HUES64 (cell line): ENCODE data around the gene DUOXA2.

Source experiments
- H3K27ac ChIP-seq: 2 replicates; pipeline ENCODE4 v1.7.0; 2013; ENCODE audit warnings: low read depth, low read length, inconsistent platforms
- H3K27me3 ChIP-seq: 2 replicates; pipeline ENCODE4 v1.6.1; 2013; ENCODE audit warnings: mild to moderate bottlenecking, low read length; ENCODE audit not compliant: insufficient read depth
- H3K36me3 ChIP-seq: 2 replicates; pipeline ENCODE4 v1.6.1; 2013; ENCODE audit warnings: mild to moderate bottlenecking, low read length; ENCODE audit not compliant: insufficient read depth
- H3K4me1 ChIP-seq: 2 replicates; pipeline ENCODE4 v1.6.1; 2013; ENCODE audit warnings: mild to moderate bottlenecking, low read length, moderate library complexity; ENCODE audit not compliant: insufficient read depth
- H3K4me3 ChIP-seq: 2 replicates; pipeline ENCODE4 v1.5.1; 2013; ENCODE audit warnings: mild to moderate bottlenecking, low read length, moderate library complexity
- H3K9ac ChIP-seq: 2 replicates; pipeline ENCODE4 v1.6.1; 2013; ENCODE audit warnings: mild to moderate bottlenecking, low read depth, low read length
- H3K9me3 ChIP-seq: 2 replicates; pipeline ENCODE4 v1.6.1; 2013; ENCODE audit warnings: low read depth, low read length; ENCODE audit not compliant: insufficient read depth
- WGBS: fragments of 150-250, 120-280 bp; methylation state at CpG from one replicate; pipeline ENCODE4 v1.1.7; 2013; ENCODE audit warnings: missing lambda C conversion rate; 5-methylcytosine and 5-hydroxymethylcytosine counted together

DUOXA2 gene

GRCh38 chr15:45084163-45084562 is 30.0 kb upstream of the DUOXA2 start:
- no peaks in the 10 kb centered on the region for H3K4me1 ChIP-seq
- H3K27me3 ChIP-seq, result no peaks in the 10 kb centered on the region
- no peak overlapping the region for H3K4me3 ChIP-seq
- no peak overlapping the region for H3K27ac ChIP-seq
- no peaks in the 10 kb centered on the region for H3K36me3 ChIP-seq
- no peaks in the 10 kb centered on the region for H3K9me3 ChIP-seq
- 94% methylated on average over 2 of the region's 3 CpGs for WGBS
- no peak overlapping the region for H3K9ac ChIP-seq

GRCh38 chr15:45087513-45087912 is 26.6 kb upstream of the DUOXA2 start:
- Histone ChIP-seq H3K27ac (no peak overlapping the region), H3K4me1 (no peaks in the 10 kb centered on the region), H3K36me3 (no peaks in the 10 kb centered on the region), H3K4me3 (no peak overlapping the region), H3K27me3 (no peaks in the 10 kb centered on the region; the same call in 1 of the 2 replicates), H3K9me3 (no peaks in the 10 kb centered on the region), H3K9ac (no peak overlapping the region)
- WGBS, result 94% methylated on average over 1 of the region's 1 CpG

GRCh38 chr15:45088801-45089711 is 25.1 kb upstream of the DUOXA2 start:
- Histone ChIP-seq H3K9me3 (no peaks in the 10 kb centered on the region), H3K27me3 (no peaks in the 10 kb centered on the region; the same call in 1 of the 2 replicates), H3K36me3 (no peaks in the 10 kb centered on the region), H3K27ac (no peak overlapping the region), H3K4me3 (no peak overlapping the region), H3K4me1 (no peaks in the 10 kb centered on the region), H3K9ac (no peak overlapping the region)
- WGBS, result 93% methylated on average over 10 of the region's 10 CpGs

- Histone ChIP-seq H3K36me3 (no peaks in the 10 kb centered on the region), H3K4me1 (no peaks in the 10 kb centered on the region), H3K27me3 (no peaks in the 10 kb centered on the region; the same call in 1 of the 2 replicates), H3K9ac (no peak overlapping the region), H3K27ac (no peak overlapping the region), H3K9me3 (no peaks in the 10 kb centered on the region), H3K4me3 (no peak overlapping the region)
- 68% methylated on average over 3 of the region's 3 CpGs for WGBS
Observed at GRCh38 chr15:45089712-45090373, 24.3 kb upstream of the DUOXA2 start.

- Histone ChIP-seq H3K27me3 (no peaks in the 10 kb centered on the region; the same call in 1 of the 2 replicates), H3K9me3 (no peaks in the 10 kb centered on the region), H3K4me3 (no peak overlapping the region), H3K4me1 (no peaks in the 10 kb centered on the region), H3K27ac (no peak overlapping the region), H3K9ac (no peak overlapping the region), H3K36me3 (no peaks in the 10 kb centered on the region)
- WGBS, result 68% methylated on average over 7 of the region's 7 CpGs
Observed at GRCh38 chr15:45091161-45091560, 23.0 kb upstream of the DUOXA2 start.

- Histone ChIP-seq H3K9me3 (no peaks in the 10 kb centered on the region), H3K9ac (no peak overlapping the region), H3K36me3 (no peaks in the 10 kb centered on the region), H3K27ac (no peak overlapping the region), H3K27me3 (no peaks in the 10 kb centered on the region; the same call in 1 of the 2 replicates), H3K4me3 (no peak overlapping the region), H3K4me1 (no peaks in the 10 kb centered on the region)
- WGBS, result 88% methylated on average over 2 of the region's 2 CpGs
Observed at GRCh38 chr15:45091576-45091975, 22.6 kb upstream of the DUOXA2 start.

- no peak overlapping the region for H3K27ac ChIP-seq
- no peaks in the 10 kb centered on the region; the same call in 1 of the 2 replicates for H3K27me3 ChIP-seq
- no peaks in the 10 kb centered on the region for H3K9me3 ChIP-seq
- WGBS, result 92% methylated on average over 4 of the region's 4 CpGs
- no peak overlapping the region for H3K9ac ChIP-seq
- no peaks in the 10 kb centered on the region for H3K4me1 ChIP-seq
- no peaks in the 10 kb centered on the region for H3K36me3 ChIP-seq
- no peak overlapping the region for H3K4me3 ChIP-seq
Observed at GRCh38 chr15:45093013-45093412, 21.1 kb upstream of the DUOXA2 start.

- WGBS, result 95% methylated on average over 11 of the region's 11 CpGs
- H3K27me3 ChIP-seq, result no peaks in the 10 kb centered on the region; the same call in 1 of the 2 replicates
- no peak overlapping the region for H3K27ac ChIP-seq
- H3K9ac ChIP-seq, result no peak overlapping the region
- no peak overlapping the region for H3K4me3 ChIP-seq
- no peaks in the 10 kb centered on the region for H3K9me3 ChIP-seq
- no peaks in the 10 kb centered on the region for H3K36me3 ChIP-seq
- no peaks in the 10 kb centered on the region for H3K4me1 ChIP-seq
Observed at GRCh38 chr15:45093622-45094357, 20.3 kb upstream of the DUOXA2 start.

- no peaks in the 10 kb centered on the region for H3K4me1 ChIP-seq
- H3K9me3 ChIP-seq, result no peaks in the 10 kb centered on the region
- H3K27me3 ChIP-seq, result peaks cover under 1% of the 10 kb centered on the region; the same call in 1 of the 2 replicates
- H3K36me3 ChIP-seq, result no peaks in the 10 kb centered on the region
- H3K9ac ChIP-seq, result no peak overlapping the region
- WGBS, result 81% methylated on average over 9 of the region's 9 CpGs
- H3K4me3 ChIP-seq, result no peak overlapping the region
- H3K27ac ChIP-seq, result no peak overlapping the region
Observed at GRCh38 chr15:45094358-45094730, 19.8 kb upstream of the DUOXA2 start.

- peaks cover 3% of the 10 kb centered on the region for H3K4me1 ChIP-seq
- 92% methylated on average over 11 of the region's 11 CpGs for WGBS
Observed at GRCh38 chr15:45095661-45096060, 18.5 kb upstream of the DUOXA2 start.

GRCh38 chr15:45097466-45097865 is 16.7 kb upstream of the DUOXA2 start:
- H3K4me1 ChIP-seq, result peaks cover 17% of the 10 kb centered on the region
- 98% methylated on average over 7 of the region's 7 CpGs for WGBS
- H3K36me3 ChIP-seq, result no peaks in the 10 kb centered on the region
- 0 out of 2 replicates have a peak, but pooled peaks cover 2% of the 10 kb centered on the region for H3K27me3 ChIP-seq
- H3K9ac ChIP-seq, result no peak overlapping the region
- H3K4me3 ChIP-seq, result no peak overlapping the region
- no peaks in the 10 kb centered on the region for H3K9me3 ChIP-seq
- no peak overlapping the region for H3K27ac ChIP-seq

More at GRCh38 chr15:45095661-45096060, 18.5 kb upstream of the DUOXA2 start:
- H3K4me3 ChIP-seq, result no peak overlapping the region
- no peaks in the 10 kb centered on the region for H3K36me3 ChIP-seq
- H3K9ac ChIP-seq, result no peak overlapping the region
- peaks cover 2% of the 10 kb centered on the region; the same call in 1 of the 2 replicates for H3K27me3 ChIP-seq
- H3K9me3 ChIP-seq, result no peaks in the 10 kb centered on the region
- no peak overlapping the region for H3K27ac ChIP-seq
